GM19238 (cell line): ENCODE results near the gene TFAM.

Source experiments
- DNase-seq: peaks from one replicate; pipeline ENCODE4 v3.0.0; 2011; ENCODE audit warnings: low spot score; ENCODE audit not compliant: insufficient read length

TFAM gene

GRCh38 chr10:58433066-58433465, 47.9 kb downstream of the TFAM start:
- no peak for DNase-seq

- DNase-seq: no peak
Measured at GRCh38 chr10:58433571-58433970, 48.4 kb downstream of the TFAM start.

GRCh38 chr10:58435297-58435985, 50.2 kb downstream of the TFAM start:
- no peak for DNase-seq

- DNase-seq: no peak
Measured at GRCh38 chr10:58436071-58436470, 50.9 kb downstream of the TFAM start.

- DNase-seq: no peak
Measured at GRCh38 chr10:58438340-58438871, 53.2 kb downstream of the TFAM start.

GRCh38 chr10:58438986-58439385, 53.8 kb downstream of the TFAM start:
- DNase-seq: no peak

GRCh38 chr10:58439632-58440364, 54.6 kb downstream of the TFAM start:
- no peak for DNase-seq

GRCh38 chr10:58440484-58440883, 55.3 kb downstream of the TFAM start:
- DNase-seq: no peak

GRCh38 chr10:58444321-58444720, 59.1 kb downstream of the TFAM start:
- no peak for DNase-seq

GRCh38 chr10:58444876-58445275, 59.7 kb downstream of the TFAM start:
- DNase-seq: no peak

GRCh38 chr10:58448121-58448935, 63.1 kb downstream of the TFAM start:
- no peak for DNase-seq
